IMR-90 (cell line): ENCODE measurements around the gene PAPPA. TPM values are rescaled to one million over a fixed set of nuclear protein-coding genes. Genes with fewer than 3 reads are reported as not detected.

ENCODE experiments used
- ATAC-seq: fragments of 200-7000 bp; cut with Tn5 transposase; 2 replicates; pipeline ENCODE4 v1.9.1; 2020; ENCODE audit warnings: low read depth, mild to moderate bottlenecking, moderate library complexity
- BruUV-seq: library from RNA; stranded (reverse); fragments of 400-500 nt; replicated peaks from 2 replicates; lab custom pipeline; 2021; lab: Mats Ljungman, UMichigan
- CTCF ChIA-PET: fragments of 300-600 bp; formaldehyde crosslinking; extraction: SDS; loops from one replicate; lab custom pipeline; 2021; ENCODE audit warnings: antibody characterized with exemption; lab: Yijun Ruan, JAX
- POLR2A ChIA-PET: fragments of 300-600 bp; sonication (Branson Sonifier 250); formaldehyde crosslinking; loops from one replicate; lab custom pipeline; 2022; ENCODE audit warnings: antibody characterized with exemption; ENCODE audit not compliant: unreplicated experiment; lab: Charles Lee
- DNase-seq: peaks from one replicate; pipeline ENCODE4 v3.0.0; 2013
- H2AFZ ChIP-seq: replicated peaks from 2 replicates; pipeline ENCODE3; 2013; ENCODE audit warnings: low read length, mild to moderate bottlenecking; ENCODE audit not compliant: poor library complexity
- H2AK5ac ChIP-seq: 2 replicates; pipeline ENCODE4 v1.6.1; 2013; ENCODE audit warnings: low read depth, low read length, inconsistent platforms
- H2AK9ac ChIP-seq: replicated peaks from 2 replicates; pipeline ENCODE3; 2013; ENCODE audit warnings: mild to moderate bottlenecking, low read depth, low read length, moderate library complexity; ENCODE audit not compliant: poor library complexity
- H2BK120ac ChIP-seq: 2 replicates; pipeline ENCODE4 v1.6.1; 2013; ENCODE audit warnings: low read depth, low read length, inconsistent platforms
- H2BK15ac ChIP-seq: 3 replicates; pipeline ENCODE4 v1.6.1; 2013; ENCODE audit warnings: low read depth, low read length, inconsistent platforms
- H2BK20ac ChIP-seq: 2 replicates; pipeline ENCODE4 v1.6.1; 2013; ENCODE audit warnings: low read depth, mild to moderate bottlenecking, inconsistent platforms, low read length, moderate library complexity
- H2BK5ac ChIP-seq: 2 replicates; pipeline ENCODE4 v1.6.1; 2013; ENCODE audit warnings: mild to moderate bottlenecking, low read depth, low read length, inconsistent platforms; ENCODE audit not compliant: poor library complexity, severe bottlenecking
- H3K14ac ChIP-seq: replicated peaks from 2 replicates; pipeline ENCODE4 v1.6.1; 2013; ENCODE audit warnings: low read depth, low read length, inconsistent platforms
- H3K18ac ChIP-seq: 2 replicates; pipeline ENCODE4 v1.6.1; 2013; ENCODE audit warnings: low read depth, low read length, control low read depth
- H3K23ac ChIP-seq: 2 replicates; pipeline ENCODE4 v1.6.1; 2013; ENCODE audit warnings: low read depth, low read length, inconsistent platforms
- H3K27ac ChIP-seq: 2 replicates; pipeline ENCODE4 v1.5.1; 2013; ENCODE audit warnings: mild to moderate bottlenecking, control low read depth, low read length; ENCODE audit not compliant: insufficient read depth
- H3K27me3 ChIP-seq: 2 replicates; pipeline ENCODE4 v1.6.1; 2013; ENCODE audit warnings: low read length; ENCODE audit not compliant: control insufficient read depth, insufficient read depth
- H3K36me3 ChIP-seq: 2 replicates; pipeline ENCODE4 v1.6.1; 2013; ENCODE audit warnings: low read length, mixed read lengths; ENCODE audit not compliant: control insufficient read depth, insufficient read depth
- H3K4ac ChIP-seq: 2 replicates; pipeline ENCODE4 v1.6.1; 2013; ENCODE audit warnings: low read depth, low read length, inconsistent platforms
- H3K4me1 ChIP-seq: 2 replicates; pipeline ENCODE4 v1.6.1; 2013; ENCODE audit warnings: low read length, mixed read lengths; ENCODE audit not compliant: control insufficient read depth, insufficient read depth
- H3K4me2 ChIP-seq: 2 replicates; pipeline ENCODE4 v1.6.1; 2013; ENCODE audit warnings: low read depth, mild to moderate bottlenecking, control low read depth, low read length, moderate library complexity
- H3K4me3 ChIP-seq: 2 replicates; pipeline ENCODE4 v1.5.1; 2013; ENCODE audit warnings: low read depth, mild to moderate bottlenecking, control low read depth, low read length, moderate library complexity; ENCODE audit not compliant: insufficient read depth
- H3K56ac ChIP-seq: 2 replicates; pipeline ENCODE4 v1.6.1; 2013; ENCODE audit warnings: low read length, inconsistent platforms; ENCODE audit not compliant: insufficient read depth; ENCODE audit errors: extremely low read depth
- H3K79me1 ChIP-seq, 2 experiments: 2 replicates each; pipeline ENCODE4 v1.6.1; 2013; ENCODE audit warnings: low read length in 2 of 2, inconsistent platforms in 1 of 2, low read depth in 1 of 2
- H3K9ac ChIP-seq: 2 replicates; pipeline ENCODE4 v1.6.1; 2013; ENCODE audit warnings: low read depth, low read length, control low read depth
- H3K9me1 ChIP-seq: 2 replicates; pipeline ENCODE4 v1.6.1; 2013; ENCODE audit warnings: low read length, inconsistent platforms; ENCODE audit not compliant: insufficient read depth
- H3K9me3 ChIP-seq: 2 replicates; pipeline ENCODE4 v1.6.1; 2013; ENCODE audit warnings: low read length; ENCODE audit not compliant: control insufficient read depth, insufficient read depth
- H4K20me1 ChIP-seq: 2 replicates; pipeline ENCODE4 v1.6.1; 2013; ENCODE audit warnings: low read length, inconsistent platforms; ENCODE audit not compliant: insufficient read depth
- H4K5ac ChIP-seq: 2 replicates; pipeline ENCODE4 v1.6.1; 2013; ENCODE audit warnings: mild to moderate bottlenecking, low read depth, low read length, control low read depth
- H4K8ac ChIP-seq, 2 experiments: 2 replicates each; pipeline ENCODE4 v1.6.1; 2013; ENCODE audit warnings: low read depth in 2 of 2, low read length in 2 of 2, control low read depth in 1 of 2, inconsistent platforms in 1 of 2
- H4K91ac ChIP-seq: 2 replicates; pipeline ENCODE4 v1.6.1; 2013; ENCODE audit warnings: low read depth, low read length, inconsistent platforms; ENCODE audit not compliant: insufficient read depth
- CEBPB ChIP-seq: IDR thresholded peaks from 2 replicates; pipeline ENCODE4 v1.6.1; 2012; ENCODE audit warnings: low read depth, low read length, improper control_type of control experiment
- CHD1 ChIP-seq: IDR thresholded peaks from 2 replicates; pipeline ENCODE4 v1.6.1; 2012; ENCODE audit warnings: low read depth, low read length, improper control_type of control experiment
- CTCF ChIP-seq: conservative IDR thresholded peaks from 2 replicates; pipeline ENCODE4 v1.5.1; 2012; ENCODE audit warnings: mild to moderate bottlenecking, low read depth, low read length, improper control_type of control experiment
- FOS ChIP-seq: fragments of 150-350 bp; IDR thresholded peaks from 2 replicates; pipeline ENCODE4 v1.6.1; 2016; ENCODE audit warnings: low read depth, low read length
- MAFK ChIP-seq: IDR thresholded peaks from 2 replicates; pipeline ENCODE4 v1.6.1; 2012; ENCODE audit warnings: low read depth, low read length, improper control_type of control experiment
- MAZ ChIP-seq: IDR thresholded peaks from 2 replicates; pipeline ENCODE4 v1.6.1; 2012; ENCODE audit warnings: low read depth, mild to moderate bottlenecking, low read length, improper control_type of control experiment, moderate library complexity, borderline replicate concordance
- MXI1 ChIP-seq: IDR thresholded peaks from 2 replicates; pipeline ENCODE4 v1.6.1; 2012; ENCODE audit warnings: low read depth, mild to moderate bottlenecking, low read length, moderate library complexity, borderline replicate concordance
- NFE2L2 ChIP-seq: fragments of 150-350 bp; IDR thresholded peaks from 2 replicates; pipeline ENCODE4 v1.6.1; 2016; ENCODE audit warnings: low read depth, mild to moderate bottlenecking, low read length
- POLR2A ChIP-seq: IDR thresholded peaks from 2 replicates; pipeline ENCODE4 v1.6.1; 2012; ENCODE audit warnings: mild to moderate bottlenecking, low read depth, low read length
- RAD21 ChIP-seq: IDR thresholded peaks from 2 replicates; pipeline ENCODE4 v1.6.1; 2012; ENCODE audit warnings: low read length, improper control_type of control experiment
- RCOR1 ChIP-seq: IDR thresholded peaks from 2 replicates; pipeline ENCODE4 v1.6.1; 2012; ENCODE audit warnings: mild to moderate bottlenecking, low read length, improper control_type of control experiment; ENCODE audit not compliant: insufficient replicate concordance
- RFX5 ChIP-seq: IDR thresholded peaks from 2 replicates; pipeline ENCODE4 v1.8.0; 2012; ENCODE audit warnings: low read depth, mild to moderate bottlenecking, low read length, moderate library complexity
- SMC3 ChIP-seq: fragments of 150-350 bp; IDR thresholded peaks from 2 replicates; pipeline ENCODE4 v1.6.1; 2016; ENCODE audit warnings: low read depth, mild to moderate bottlenecking, antibody characterized with exemption, low read length, moderate library complexity
- USF2 ChIP-seq: fragments of 150-350 bp; IDR thresholded peaks from 2 replicates; pipeline ENCODE4 v1.6.1; 2017; ENCODE audit warnings: mild to moderate bottlenecking, antibody characterized with exemption, low read length, low read depth
- dilution Hi-C: fragments of 300-500 bp; cut with HindIII; formaldehyde crosslinking; loops from one replicate; pipeline ENCODE4 v1.14.3; 2018; ENCODE audit warnings: low sequenced_read_pairs; ENCODE audit not compliant: unreplicated experiment
- in situ Hi-C: fragments of 300-500 bp; cut with MboI; formaldehyde crosslinking; loops from 3 replicates; pipeline ENCODE4 v1.14.3; 2019; ENCODE audit warnings: low sequenced_read_pairs, inconsistent platforms, mixed read lengths
- intact Hi-C: fragments of 100-400 bp; cut with micrococcal nuclease; formaldehyde crosslinking; loops from 2 replicates; pipeline ENCODE4 v1.10.0; 2022
- polyA plus RNA-seq, 3 experiments: library from polyadenylated mRNA; depleted of rRNA; stranded (reverse); fragments of >200 nt; gene quantifications; 2 replicates each; pipeline ENCODE4 v1.2.3, GENCODE V29; 2012; ENCODE audit warnings: low replicate concordance in 1 of 3
- total RNA-seq: library from RNA; depleted of rRNA; stranded (reverse); fragments of >200 nt; gene quantifications from 2 replicates; pipeline ENCODE4 v1.2.3, GENCODE V29; 2012
- TF ChIP-seq, protein P1 (sequence below): fragments of 150-350 bp; IDR thresholded peaks from 2 replicates; pipeline ENCODE4 v1.6.1; 2016; ENCODE audit warnings: low read depth, mild to moderate bottlenecking, low read length, moderate library complexity, borderline replicate concordance

The PAPPA gene
- total and polyA plus RNA-seq, 2 of the 4 experiments (the other 2 are of a cell fraction), result 8.3 to 12.4 TPM

- CTCF ChIA-PET, result no interaction called here
- POLR2A ChIA-PET, result no interaction called here
- no peak for ATAC-seq
Observed at GRCh38 chr9:116325924-116326323, 172.3 kb downstream of the PAPPA start.

More at GRCh38 chr9:116325924-116326323, 172.3 kb downstream of the PAPPA start:
- intact Hi-C loops, result loop anchor here (5.0 kb wide), 1 partner anchor 94 kb away; no protein-coding TSS in a partner anchor
- peaks cover 11% of the 10 kb centered on the region for H3K4me1 ChIP-seq
- H4K5ac ChIP-seq, result no peak overlapping the region
- no peak for DNase-seq
- peaks cover 12% of the 10 kb centered on the region for H3K9me1 ChIP-seq
- no peak for TF ChIP-seq CTCF
- TF ChIP-seq FOS, result no peak
- no peak for TF ChIP-seq MAFK
- TF ChIP-seq RAD21, result no peak
- no peak for TF ChIP-seq RFX5
- TF ChIP-seq MAZ, result no peak
- no peak for TF ChIP-seq USF2
- no peak for TF ChIP-seq NFE2L2
- TF ChIP-seq POLR2A, result no peak
- TF ChIP-seq, protein P1, sequence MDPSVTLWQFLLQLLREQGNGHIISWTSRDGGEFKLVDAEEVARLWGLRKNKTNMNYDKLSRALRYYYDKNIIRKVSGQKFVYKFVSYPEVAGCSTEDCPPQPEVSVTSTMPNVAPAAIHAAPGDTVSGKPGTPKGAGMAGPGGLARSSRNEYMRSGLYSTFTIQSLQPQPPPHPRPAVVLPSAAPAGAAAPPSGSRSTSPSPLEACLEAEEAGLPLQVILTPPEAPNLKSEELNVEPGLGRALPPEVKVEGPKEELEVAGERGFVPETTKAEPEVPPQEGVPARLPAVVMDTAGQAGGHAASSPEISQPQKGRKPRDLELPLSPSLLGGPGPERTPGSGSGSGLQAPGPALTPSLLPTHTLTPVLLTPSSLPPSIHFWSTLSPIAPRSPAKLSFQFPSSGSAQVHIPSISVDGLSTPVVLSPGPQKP, result no peak
- TF ChIP-seq RCOR1, result no peak
- TF ChIP-seq CEBPB, result no peak
- TF ChIP-seq SMC3, result no peak
- no peak for TF ChIP-seq CHD1
- no peak for TF ChIP-seq MXI1
- peaks cover 17% of the 10 kb centered on the region; the same call in 1 of the 2 replicates for H4K20me1 ChIP-seq
- H2BK5ac ChIP-seq, result no peak overlapping the region
- no peak overlapping the region for H3K18ac ChIP-seq
- no peak overlapping the region for H4K8ac ChIP-seq
- H2AK5ac ChIP-seq, result no peak overlapping the region
- H3K36me3 ChIP-seq, result peaks cover 24% of the 10 kb centered on the region
- H3K56ac ChIP-seq, result no peak overlapping the region
- no peaks in the 10 kb centered on the region for H3K9me3 ChIP-seq
- no peak overlapping the region for H3K23ac ChIP-seq
- H3K14ac ChIP-seq, result no peak overlapping the region
- no TSS peak for BruUV-seq
- peaks cover 0 to 11% of the 10 kb centered on the region in 2 experiments; a peak in 1 of 4 replicates for H3K79me1 ChIP-seq
- H3K4me2 ChIP-seq, result no peak overlapping the region
- no peak overlapping the region for H3K27ac ChIP-seq
- no peak overlapping the region for H3K9ac ChIP-seq
- no peak overlapping the region for H2AK9ac ChIP-seq
- H3K27me3 ChIP-seq, result no peaks in the 10 kb centered on the region
- no peak overlapping the region for H2BK20ac ChIP-seq
- H2BK120ac ChIP-seq, result no peak overlapping the region
- in situ Hi-C loops, result no loop called here
- H3K4ac ChIP-seq, result no peak overlapping the region
- no peak overlapping the region for H2BK15ac ChIP-seq
- H2AFZ ChIP-seq, result no peak overlapping the region
- no peak overlapping the region for H3K4me3 ChIP-seq
- dilution Hi-C loops, result no loop called here
- no peak overlapping the region for H4K91ac ChIP-seq
